GM19193 (cell line): ENCODE measurements around the gene LRRC9.

ENCODE experiments used
- POLR2A ChIP-seq: IDR thresholded peaks from 4 replicates; pipeline ENCODE4 v1.6.1; 2011; ENCODE audit not compliant: insufficient read depth, insufficient read length; ENCODE audit errors: extremely low read depth

Gene LRRC9

GRCh38 chr14:59919570-59920377, at the start of gene LRRC9:
LRRC9 (plus strand) TSS chr14:59920144.
- no peak for TF ChIP-seq POLR2A

DNA sequence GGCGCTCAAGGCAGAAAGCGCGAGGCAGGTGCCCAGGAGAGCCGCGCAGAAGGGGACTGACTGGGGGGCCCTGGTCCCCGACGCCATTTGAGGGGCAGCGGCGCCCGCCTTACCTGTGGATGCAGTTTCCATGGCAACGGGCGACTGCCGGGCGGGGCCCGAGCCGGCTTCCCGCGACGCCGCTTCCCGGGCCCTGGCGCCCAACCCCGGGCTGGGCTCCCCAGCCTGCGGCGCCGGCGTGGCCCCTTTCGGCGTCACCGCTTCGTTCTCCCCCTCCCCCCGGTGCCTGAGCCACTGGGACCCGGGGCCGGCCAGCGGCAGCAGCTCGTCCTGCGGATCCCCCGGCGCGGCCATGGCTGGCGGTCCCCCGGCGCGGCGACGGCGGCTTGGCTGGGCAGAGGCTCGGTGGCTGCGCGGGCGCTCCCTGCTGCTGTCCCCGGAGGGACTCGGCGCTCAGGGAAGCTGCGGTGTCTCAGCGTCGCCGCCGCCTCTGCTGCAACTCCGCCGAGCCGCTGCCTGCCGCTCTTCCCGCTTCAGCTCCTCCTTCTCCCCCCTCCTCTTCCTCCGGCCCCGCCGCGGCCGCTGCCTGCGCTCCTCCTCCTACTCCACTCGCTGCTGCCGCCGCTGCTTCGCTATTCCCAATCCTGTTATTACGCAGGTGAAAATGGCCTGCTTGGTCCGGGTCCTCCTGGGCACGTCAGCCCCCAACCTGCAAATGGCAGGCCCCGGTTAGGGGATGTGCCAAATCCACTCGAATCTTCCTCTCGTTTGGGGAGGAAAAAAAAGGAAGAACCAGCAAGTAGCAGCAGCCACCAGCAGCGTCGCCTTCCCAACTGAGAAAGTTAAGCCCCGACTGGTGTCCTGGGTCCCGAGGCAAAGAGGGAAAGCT, 49.4 kb upstream of the LRRC9 start, which contains the start of gene RTN1:
Gene RTN1 (minus strand): TSS at position 500 of the 889 bp plus-strand sequence. CDS start 146 bp downstream, at position 354.
- no peak for TF ChIP-seq POLR2A

DNA sequence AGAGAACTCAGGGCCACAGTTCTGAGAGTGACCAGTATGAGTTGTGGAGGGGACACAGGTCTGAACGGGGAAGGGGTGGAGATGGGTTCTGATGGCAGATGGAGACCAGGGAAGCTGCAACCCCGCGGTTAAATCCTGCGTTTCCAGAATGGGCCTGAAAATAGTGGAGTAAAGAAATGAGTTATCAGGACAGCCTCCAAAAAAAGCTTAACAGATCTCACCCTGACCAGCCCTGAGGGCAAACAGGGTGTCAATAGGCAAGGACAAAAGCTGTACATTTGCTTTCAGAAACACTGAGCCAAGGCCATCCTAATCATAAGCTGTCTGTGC, 48.8 kb upstream of the LRRC9 start:
- TF ChIP-seq POLR2A: no peak

DNA sequence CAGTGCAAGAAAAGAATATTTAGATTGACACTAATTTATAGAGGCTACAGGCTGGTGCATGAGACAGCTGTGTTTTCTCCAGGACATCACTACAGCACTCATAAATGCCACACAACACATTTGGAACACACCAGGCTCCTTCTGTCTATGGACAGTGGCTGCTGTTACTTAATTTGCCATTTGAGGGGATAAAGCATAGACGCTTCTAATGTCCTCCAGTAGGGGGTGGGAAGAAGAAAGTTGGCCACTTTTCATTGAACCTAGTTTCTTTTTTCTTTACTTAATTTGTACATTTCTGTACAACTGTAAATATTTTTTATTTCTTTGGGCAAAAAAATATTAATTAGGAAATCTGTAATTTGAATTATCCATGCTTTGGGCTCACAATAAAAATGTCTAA, 37.0 kb upstream of the LRRC9 start:
- no peak for TF ChIP-seq POLR2A

DNA sequence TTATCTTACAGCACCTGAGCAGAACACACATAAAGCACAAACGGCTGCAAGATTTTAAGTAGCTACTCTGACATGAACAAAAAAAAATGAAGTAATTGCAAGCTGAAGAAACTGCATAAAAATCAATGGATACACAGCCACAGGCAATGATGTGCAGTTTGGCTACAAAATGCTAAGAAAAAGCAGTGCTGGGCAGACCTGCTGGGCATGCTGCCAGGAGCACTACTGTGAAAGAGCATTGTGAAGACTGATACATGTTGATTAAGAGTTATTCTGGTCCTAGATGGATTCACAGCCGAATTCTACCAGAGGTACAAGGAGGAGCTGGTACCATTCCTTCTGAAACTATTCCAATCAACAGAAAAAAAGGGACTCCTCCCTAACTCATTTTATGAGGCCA, 29.3 kb upstream of the LRRC9 start:
- no peak for TF ChIP-seq POLR2A

DNA sequence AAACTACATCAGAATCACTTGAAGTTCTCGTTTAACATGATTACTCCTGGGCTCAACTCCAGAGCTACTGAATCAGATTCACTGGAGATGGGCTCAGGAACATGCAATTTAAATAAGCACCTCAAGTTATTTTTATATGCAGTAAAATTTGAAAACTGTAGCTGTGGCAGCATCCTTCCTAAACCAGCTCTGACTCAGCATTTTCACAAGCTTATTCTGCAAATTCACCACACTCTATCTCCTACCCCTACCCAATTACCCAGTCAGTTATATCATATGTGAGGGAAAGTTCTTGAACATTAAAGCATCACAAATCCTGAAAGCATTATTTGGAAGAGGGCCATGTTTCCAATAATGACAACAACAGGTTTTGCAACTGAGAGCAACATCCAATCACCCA, 24.2 kb upstream of the LRRC9 start:
- no peak for TF ChIP-seq POLR2A

DNA sequence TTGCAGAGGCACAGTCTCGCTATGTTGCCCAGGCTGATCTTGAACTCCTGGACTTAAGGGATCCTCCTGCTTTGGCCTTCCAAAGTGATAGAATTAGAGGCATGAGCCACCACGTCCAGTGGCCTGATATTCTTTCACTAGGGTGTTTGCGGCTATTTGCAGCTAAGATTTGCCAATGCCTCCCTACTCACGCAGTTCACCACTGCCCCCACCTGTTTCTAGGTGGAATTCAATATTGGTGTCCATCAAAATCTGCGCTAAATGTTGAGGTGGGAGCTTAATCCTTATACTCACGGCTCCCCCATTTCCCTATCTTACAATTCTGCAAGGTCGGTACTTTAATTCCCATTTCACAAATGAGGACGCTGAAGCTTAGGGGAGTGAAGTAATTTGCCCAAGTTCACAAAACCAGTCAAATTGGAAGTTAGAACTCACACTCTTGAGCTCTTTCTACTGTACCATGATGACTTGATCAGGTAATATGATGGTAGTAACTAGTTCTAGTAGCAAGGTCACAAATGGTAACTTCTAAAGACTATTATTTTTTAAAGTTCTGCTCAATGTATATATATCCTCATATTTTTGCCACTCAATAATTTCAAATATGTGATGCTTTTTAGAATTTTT, 22.1 kb upstream of the LRRC9 start:
- no peak for TF ChIP-seq POLR2A

DNA sequence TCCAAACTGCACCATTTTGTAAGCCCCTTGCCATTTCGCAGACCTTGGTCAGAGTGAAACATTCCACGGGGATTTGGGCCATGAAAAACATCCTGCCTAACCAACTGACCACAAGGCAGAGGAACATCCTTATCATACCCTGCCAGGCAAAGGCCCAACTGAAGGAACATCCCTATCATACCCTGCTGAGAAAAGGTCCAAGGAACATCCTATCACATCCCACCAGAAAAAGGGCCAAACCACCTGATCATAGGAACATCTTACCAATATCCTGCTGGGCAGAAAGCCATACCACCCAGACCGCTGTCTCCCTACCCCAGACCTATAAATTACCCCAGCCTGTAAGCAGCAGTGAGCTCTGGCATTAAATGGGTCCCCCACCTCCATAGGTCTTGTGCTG, 19.4 kb upstream of the LRRC9 start:
- TF ChIP-seq POLR2A: no peak

DNA sequence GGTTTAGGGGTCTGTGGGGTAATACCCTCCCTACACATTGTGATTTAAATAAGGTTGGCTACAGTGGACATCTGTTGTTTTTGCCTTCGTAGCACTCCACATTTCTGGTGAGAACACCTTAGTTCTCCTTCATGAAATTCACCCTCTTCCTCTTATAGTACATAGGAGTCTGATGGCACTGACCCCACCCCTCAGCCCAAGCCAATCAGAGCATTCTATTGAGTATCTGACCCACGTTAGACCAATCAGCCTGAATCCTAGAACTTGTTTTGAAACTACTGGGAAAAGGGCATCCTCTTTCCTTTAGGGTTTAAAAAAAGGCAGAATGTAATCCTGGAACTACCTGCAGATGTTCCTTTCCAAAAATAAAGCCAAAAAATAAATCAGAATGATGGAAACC, 15.8 kb upstream of the LRRC9 start:
- TF ChIP-seq POLR2A: no peak

- TF ChIP-seq POLR2A: no peak
Measured at GRCh38 chr14:59905188-59905587, 14.8 kb upstream of the LRRC9 start.

- no peak for TF ChIP-seq POLR2A
Measured at GRCh38 chr14:59912443-59912842, 7.5 kb upstream of the LRRC9 start.

DNA sequence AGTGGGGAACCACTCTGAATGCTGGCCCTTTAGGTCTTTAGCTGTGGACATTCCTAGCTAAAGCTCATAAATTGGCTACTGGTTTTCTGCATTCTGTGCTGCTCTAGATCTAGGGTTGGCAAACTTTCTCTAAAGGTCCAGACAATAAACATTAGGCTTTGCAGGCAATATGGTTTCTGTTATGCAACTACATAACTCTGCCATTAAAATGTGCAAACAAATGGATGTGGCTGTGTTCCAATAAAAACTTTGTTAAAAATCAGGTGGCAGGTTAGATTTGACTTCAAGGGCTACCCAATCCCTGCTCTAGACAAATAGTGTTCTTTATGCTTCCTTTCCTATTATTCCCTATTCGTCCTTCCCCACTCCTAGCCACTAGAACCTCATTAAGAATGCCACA, 6.8 kb upstream of the LRRC9 start:
- no peak for TF ChIP-seq POLR2A

DNA sequence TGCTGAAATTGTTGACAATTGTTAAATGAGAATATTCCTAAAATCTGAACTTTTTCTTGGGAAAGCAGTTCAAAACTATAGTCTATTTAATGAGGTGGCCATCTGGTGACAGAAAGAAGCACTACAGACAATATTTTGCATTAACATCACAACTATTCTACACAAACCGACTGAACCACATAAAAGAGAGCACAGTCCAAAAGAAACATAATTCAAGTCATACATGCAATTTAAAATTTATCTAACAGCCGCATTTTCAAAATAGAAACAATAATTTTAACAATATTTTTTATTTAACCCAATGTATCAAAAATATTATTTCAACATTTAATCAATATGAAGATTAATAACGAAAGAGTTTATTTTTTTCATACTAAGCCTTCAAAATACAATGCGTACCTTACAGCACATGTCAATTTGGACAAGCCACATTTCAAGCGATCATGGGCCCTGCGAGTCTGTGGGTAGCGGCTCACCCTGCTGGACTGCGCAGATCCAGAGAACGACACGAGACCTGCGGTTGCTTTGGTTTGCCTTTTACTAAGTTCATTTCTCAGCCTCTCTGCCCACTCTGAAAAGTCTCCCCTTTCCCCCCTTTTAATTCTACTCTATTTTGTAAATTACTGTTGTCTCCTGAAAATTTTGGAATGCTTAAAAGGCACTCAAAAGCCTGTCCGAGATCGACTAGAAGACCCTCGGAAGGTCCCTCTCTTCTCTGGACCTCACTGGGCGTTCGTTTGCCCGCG, 947 bp upstream of the LRRC9 start:
- TF ChIP-seq POLR2A: no peak

GRCh38 chr14:59920378-59920683, 387 bp downstream of the LRRC9 start:
- no peak for TF ChIP-seq POLR2A

DNA sequence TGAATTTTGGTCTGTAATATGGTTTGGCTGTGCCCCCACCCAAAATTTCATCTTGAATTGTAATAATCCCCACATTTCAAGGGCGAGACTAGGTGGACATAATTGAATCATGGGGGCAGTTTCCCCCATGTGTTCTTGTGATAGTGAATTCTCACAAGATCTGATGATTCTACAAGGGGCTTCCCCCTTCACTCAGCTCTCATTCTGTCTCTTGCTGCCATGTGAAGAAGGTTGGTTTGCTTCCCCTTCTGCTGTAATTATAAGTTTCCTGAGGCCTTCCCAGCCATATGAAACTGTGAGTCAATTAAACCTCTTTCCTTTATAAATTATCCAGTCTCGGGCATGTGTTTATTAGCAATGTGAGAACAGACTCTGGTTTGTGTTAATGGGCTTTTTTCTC, 5.9 kb downstream of the LRRC9 start:
- no peak for TF ChIP-seq POLR2A

DNA sequence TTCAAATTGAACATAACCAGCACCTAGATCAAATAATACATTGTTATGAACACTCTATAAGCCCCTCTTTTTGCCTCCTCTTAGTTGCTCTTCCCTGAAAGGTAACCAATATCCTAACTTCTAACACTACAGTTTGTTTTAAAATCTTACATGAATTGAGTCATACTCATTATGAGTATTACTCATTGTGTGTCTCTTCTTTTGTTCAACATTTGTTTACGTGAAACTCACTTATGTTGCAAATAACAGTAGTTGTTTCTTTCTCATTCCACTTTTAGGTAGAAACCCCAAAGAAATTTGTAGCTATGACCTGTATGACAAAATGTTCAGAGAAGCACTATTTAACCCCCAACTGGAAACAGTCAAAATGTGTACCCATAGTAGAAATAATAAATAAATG, 6.6 kb downstream of the LRRC9 start:
- TF ChIP-seq POLR2A: no peak

- no peak for TF ChIP-seq POLR2A
Measured at GRCh38 chr14:59931237-59931636, 11.3 kb downstream of the LRRC9 start.
